WTC11 (cell line): Measurements from ENCODE around the gene ABCC9. TPM values are rescaled to one million over a fixed set of nuclear protein-coding genes. Genes with fewer than 3 reads are reported as not detected.

Experiments used
- ATAC-seq: fragments of 200-7000 bp; cut with Tn5 transposase; 2 replicates; pipeline ENCODE4 v1.10.0; 2021; ENCODE audit warnings: mild to moderate bottlenecking, moderate library complexity
- CTCF ChIA-PET: fragments of 300-600 bp; sonication (Branson Sonifier 250); formaldehyde crosslinking; loops from one replicate; lab custom pipeline; 2021; ENCODE audit warnings: antibody characterized with exemption; lab: Charles Lee
- POLR2A ChIA-PET: fragments of 350-600 bp; sonication (Branson Sonifier 250); formaldehyde crosslinking; loops from one replicate; lab custom pipeline; 2021; ENCODE audit warnings: antibody characterized with exemption; lab: Charles Lee
- DNase-seq: peaks from one replicate; pipeline ENCODE4 v3.0.0; 2021; ENCODE audit warnings: low spot score
- H3K27ac Mint-ChIP-seq: 2 replicates; pipeline ENCODE4 v1.8.0; 2021; ENCODE audit warnings: mixed read lengths
- H3K27me3 Mint-ChIP-seq: 2 replicates; pipeline ENCODE4 v1.8.0; 2021; ENCODE audit warnings: low read depth, mild to moderate bottlenecking, moderate library complexity, mixed read lengths
- H3K36me3 Mint-ChIP-seq: 2 replicates; pipeline ENCODE4 v1.8.0; 2021; ENCODE audit warnings: mixed read lengths
- H3K4me1 Mint-ChIP-seq: 2 replicates; pipeline ENCODE4 v1.8.0; 2022; ENCODE audit warnings: mixed read lengths
- H3K4me3 Mint-ChIP-seq: 2 replicates; pipeline ENCODE4 v1.8.0; 2021; ENCODE audit warnings: mild to moderate bottlenecking, moderate library complexity, mixed read lengths
- H3K9me3 Mint-ChIP-seq: 2 replicates; pipeline ENCODE4 v1.8.0; 2021; ENCODE audit warnings: mixed read lengths
- CREM ChIP-seq: sonication (generic); formaldehyde crosslinking; IDR thresholded peaks from 2 replicates; pipeline ENCODE4 v1.8.1; 2022; ENCODE audit warnings: mild to moderate bottlenecking, missing genetic modification reagents, moderate library complexity
- ETV6 ChIP-seq: sonication (generic); formaldehyde crosslinking; IDR thresholded peaks from 2 replicates; pipeline ENCODE4 v1.8.1; 2022; ENCODE audit warnings: mild to moderate bottlenecking, missing genetic modification reagents
- KAT7 ChIP-seq: sonication (generic); formaldehyde crosslinking; IDR thresholded peaks from 2 replicates; pipeline ENCODE4 v1.8.1; 2023; ENCODE audit warnings: missing genetic modification reagents, mild to moderate bottlenecking, borderline replicate concordance
- NFE2L1 ChIP-seq: sonication (generic); formaldehyde crosslinking; IDR thresholded peaks from 2 replicates; pipeline ENCODE4 v1.8.1; 2023; ENCODE audit warnings: missing genetic modification reagents
- PRDM15 ChIP-seq: sonication (generic); formaldehyde crosslinking; IDR thresholded peaks from 2 replicates; pipeline ENCODE4 v1.8.0; 2022; ENCODE audit warnings: missing genetic modification reagents
- RORB ChIP-seq: fragments of 250-450 bp; sonication (Bioruptor Pico); IDR thresholded peaks from 2 replicates; pipeline ENCODE4 v1.9.0; 2021; ENCODE audit warnings: mild to moderate bottlenecking
- TEAD1 ChIP-seq: sonication (generic); formaldehyde crosslinking; IDR thresholded peaks from 2 replicates; pipeline ENCODE4 v1.8.0; 2022; ENCODE audit warnings: mild to moderate bottlenecking, missing genetic modification reagents
- USF2 ChIP-seq: sonication (generic); formaldehyde crosslinking; IDR thresholded peaks from 2 replicates; pipeline ENCODE4 v1.8.1; 2023; ENCODE audit warnings: mild to moderate bottlenecking, missing genetic modification reagents, moderate library complexity
- ZNF232 ChIP-seq: sonication (generic); formaldehyde crosslinking; IDR thresholded peaks from 2 replicates; pipeline ENCODE4 v1.8.0; 2022; ENCODE audit warnings: mild to moderate bottlenecking, missing genetic modification reagents
- ZNF423 ChIP-seq: fragments of 250-450 bp; sonication (Bioruptor Pico); IDR thresholded peaks from 2 replicates; pipeline ENCODE4 v2.1.2; 2022; ENCODE audit warnings: mild to moderate bottlenecking, moderate library complexity
- ZNF425 ChIP-seq: fragments of 250-450 bp; sonication (Bioruptor Pico); conservative IDR thresholded peaks from 2 replicates; pipeline ENCODE4 v1.9.0; 2021; ENCODE audit warnings: mild to moderate bottlenecking
- ZNF512 ChIP-seq: sonication (generic); formaldehyde crosslinking; IDR thresholded peaks from 2 replicates; pipeline ENCODE4 v1.8.1; 2022; ENCODE audit warnings: missing genetic modification reagents, borderline replicate concordance
- ZNF532 ChIP-seq: fragments of 250-450 bp; sonication (Bioruptor Pico); IDR thresholded peaks from 2 replicates; pipeline ENCODE4 v1.9.0; 2021; ENCODE audit warnings: mild to moderate bottlenecking, borderline replicate concordance
- total RNA-seq: library from RNA; stranded (reverse); gene quantifications from 3 replicates; pipeline ENCODE4 v1.2.3, GENCODE V29; 2021

Gene ABCC9
- total RNA-seq, 1 experiment from 2014 or later, result 0.04 TPM

- ATAC-seq (no peak), DNase-seq (no peak)
- TF ChIP-seq PRDM15, result no peak
- TF ChIP-seq RORB (CRISPR knock-in tag), result no peak
- TF ChIP-seq CREM, result no peak
- no peak for TF ChIP-seq ZNF512 (CRISPR knock-in tag)
- TF ChIP-seq ZNF423 (CRISPR knock-in tag), result no peak
- TF ChIP-seq NFE2L1 (CRISPR knock-in tag), result no peak
- no peak for TF ChIP-seq TEAD1 (CRISPR knock-in tag)
- TF ChIP-seq ZNF425 (CRISPR knock-in tag), result no peak
- no peak for TF ChIP-seq ETV6 (CRISPR knock-in tag)
- no peak for TF ChIP-seq ZNF232
- no peak for TF ChIP-seq ZNF532 (CRISPR knock-in tag)
- TF ChIP-seq KAT7 (CRISPR knock-in tag), result no peak
- H3K4me1 Mint-ChIP-seq, result no peaks in the 10 kb centered on the region
- H3K36me3 Mint-ChIP-seq, result no peaks in the 10 kb centered on the region
- H3K4me3 Mint-ChIP-seq, result no peak overlapping the region
- ChIA-PET CTCF (no interaction called here), POLR2A (no interaction called here)
- peaks cover 4% of the 10 kb centered on the region; the same call in 1 of the 2 replicates for H3K27me3 Mint-ChIP-seq
- no peak overlapping the region for H3K27ac Mint-ChIP-seq
- no peaks in the 10 kb centered on the region; the same call in 1 of the 2 replicates for H3K9me3 Mint-ChIP-seq
Measured at GRCh38 chr12:21828136-21828775, 113.0 kb downstream of the ABCC9 start.

- TF ChIP-seq RORB (CRISPR knock-in tag) (no peak), USF2 (no peak)
- H3K4me1 Mint-ChIP-seq, result no peaks in the 10 kb centered on the region
- no peaks in the 10 kb centered on the region for H3K36me3 Mint-ChIP-seq
- no peaks in the 10 kb centered on the region; the same call in 1 of the 2 replicates for H3K9me3 Mint-ChIP-seq
- no peak overlapping the region for H3K4me3 Mint-ChIP-seq
- H3K27ac Mint-ChIP-seq, result no peak overlapping the region
- ChIA-PET POLR2A (no interaction called here), CTCF (no interaction called here)
- H3K27me3 Mint-ChIP-seq, result peaks cover 4% of the 10 kb centered on the region; the same call in 1 of the 2 replicates
- ATAC-seq (no peak), DNase-seq (no peak)
Measured at GRCh38 chr12:21827083-21827482, 114.1 kb downstream of the ABCC9 start.
